ENCODE measurements around the gene CFAP53.

DNA sequence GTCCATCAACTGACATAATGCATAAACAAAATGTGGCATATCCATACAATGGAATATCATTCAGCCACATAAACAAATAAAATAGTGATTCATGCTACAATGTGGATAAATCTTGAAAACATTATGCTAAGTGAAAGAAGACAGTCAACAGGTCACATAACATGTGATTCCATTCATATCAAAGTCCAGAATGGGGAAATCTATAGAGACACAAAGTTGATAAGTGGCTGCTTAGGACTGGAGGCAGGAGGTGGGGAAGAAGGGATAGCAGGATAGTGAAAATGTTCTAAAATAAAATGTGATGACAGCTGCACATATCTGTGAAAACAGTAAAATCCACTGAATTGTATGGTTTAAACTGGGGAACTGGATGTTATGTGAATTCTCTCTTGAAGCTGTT, 18.7 kb downstream of the CFAP53 start:
- TF ChIP-seq, protein P1, sequence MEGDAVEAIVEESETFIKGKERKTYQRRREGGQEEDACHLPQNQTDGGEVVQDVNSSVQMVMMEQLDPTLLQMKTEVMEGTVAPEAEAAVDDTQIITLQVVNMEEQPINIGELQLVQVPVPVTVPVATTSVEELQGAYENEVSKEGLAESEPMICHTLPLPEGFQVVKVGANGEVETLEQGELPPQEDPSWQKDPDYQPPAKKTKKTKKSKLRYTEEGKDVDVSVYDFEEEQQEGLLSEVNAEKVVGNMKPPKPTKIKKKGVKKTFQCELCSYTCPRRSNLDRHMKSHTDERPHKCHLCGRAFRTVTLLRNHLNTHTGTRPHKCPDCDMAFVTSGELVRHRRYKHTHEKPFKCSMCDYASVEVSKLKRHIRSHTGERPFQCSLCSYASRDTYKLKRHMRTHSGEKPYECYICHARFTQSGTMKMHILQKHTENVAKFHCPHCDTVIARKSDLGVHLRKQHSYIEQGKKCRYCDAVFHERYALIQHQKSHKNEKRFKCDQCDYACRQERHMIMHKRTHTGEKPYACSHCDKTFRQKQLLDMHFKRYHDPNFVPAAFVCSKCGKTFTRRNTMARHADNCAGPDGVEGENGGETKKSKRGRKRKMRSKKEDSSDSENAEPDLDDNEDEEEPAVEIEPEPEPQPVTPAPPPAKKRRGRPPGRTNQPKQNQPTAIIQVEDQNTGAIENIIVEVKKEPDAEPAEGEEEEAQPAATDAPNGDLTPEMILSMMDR (CRISPR knock-in tag; IDR thresholded peaks at IDR 0.05) = no peak
- TF ChIP-seq, protein P2, sequence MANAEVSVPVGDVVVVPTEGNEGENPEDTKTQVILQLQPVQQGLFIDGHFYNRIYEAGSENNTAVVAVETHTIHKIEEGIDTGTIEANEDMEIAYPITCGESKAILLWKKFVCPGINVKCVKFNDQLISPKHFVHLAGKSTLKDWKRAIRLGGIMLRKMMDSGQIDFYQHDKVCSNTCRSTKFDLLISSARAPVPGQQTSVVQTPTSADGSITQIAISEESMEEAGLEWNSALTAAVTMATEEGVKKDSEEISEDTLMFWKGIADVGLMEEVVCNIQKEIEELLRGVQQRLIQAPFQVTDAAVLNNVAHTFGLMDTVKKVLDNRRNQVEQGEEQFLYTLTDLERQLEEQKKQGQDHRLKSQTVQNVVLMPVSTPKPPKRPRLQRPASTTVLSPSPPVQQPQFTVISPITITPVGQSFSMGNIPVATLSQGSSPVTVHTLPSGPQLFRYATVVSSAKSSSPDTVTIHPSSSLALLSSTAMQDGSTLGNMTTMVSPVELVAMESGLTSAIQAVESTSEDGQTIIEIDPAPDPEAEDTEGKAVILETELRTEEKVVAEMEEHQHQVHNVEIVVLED (CRISPR knock-in tag; IDR thresholded peaks at IDR 0.05; ENCODE audit: borderline replicate concordance) = no peak
- TF ChIP-seq GPN1 (CRISPR knock-in tag; IDR thresholded peaks at IDR 0.05; ENCODE audit: borderline replicate concordance) (no peak), RNF2 (conservative IDR thresholded peaks at IDR 0.05; ENCODE audit: low read depth) (no peak)
